ENCODE data around the gene XYLT1.

The XYLT1 gene

GRCh38 chr16:17324451-17324850, 146.3 kb downstream of the XYLT1 start:
- Histone ChIP-seq H4K20me1 (ENCODE audit: insufficient read depth, low read length, poor library complexity, severe bottlenecking) (peaks cover 71% of the 10 kb centered on the region), H3K27me3 (ENCODE audit: insufficient read depth, low read length, poor library complexity, severe bottlenecking) (no peaks in the 10 kb centered on the region), H3K4me3 (ENCODE audit: low read length, poor library complexity, severe bottlenecking) (no peak overlapping the region), H3K36me3 (ENCODE audit: insufficient read depth, low read length) (peaks cover 6% of the 10 kb centered on the region; the same call in 1 of the 2 replicates), H2AFZ (ENCODE audit: low read length) (no peak overlapping the region), H3K4me2 (ENCODE audit: low read depth, low read length, poor library complexity, severe bottlenecking) (no peak overlapping the region), H3K79me2 (ENCODE audit: insufficient read depth, low read length) (peaks cover 97% of the 10 kb centered on the region), H3K9me2 (replicated peaks; ENCODE audit: low read depth, low read length) (no peaks in the 10 kb centered on the region), H3K9ac (ENCODE audit: low read depth, low read length, poor library complexity, severe bottlenecking) (no peak overlapping the region), H3K4me1 (ENCODE audit: insufficient read depth, low read length, poor library complexity, severe bottlenecking) (no peaks in the 10 kb centered on the region), H3F3A (ENCODE audit: low read depth) (no peaks in the 10 kb centered on the region), H3K9me3 (ENCODE audit: insufficient read depth, low read depth, low read length) (no peaks in the 10 kb centered on the region)
- TF ChIP-seq, protein P1, sequence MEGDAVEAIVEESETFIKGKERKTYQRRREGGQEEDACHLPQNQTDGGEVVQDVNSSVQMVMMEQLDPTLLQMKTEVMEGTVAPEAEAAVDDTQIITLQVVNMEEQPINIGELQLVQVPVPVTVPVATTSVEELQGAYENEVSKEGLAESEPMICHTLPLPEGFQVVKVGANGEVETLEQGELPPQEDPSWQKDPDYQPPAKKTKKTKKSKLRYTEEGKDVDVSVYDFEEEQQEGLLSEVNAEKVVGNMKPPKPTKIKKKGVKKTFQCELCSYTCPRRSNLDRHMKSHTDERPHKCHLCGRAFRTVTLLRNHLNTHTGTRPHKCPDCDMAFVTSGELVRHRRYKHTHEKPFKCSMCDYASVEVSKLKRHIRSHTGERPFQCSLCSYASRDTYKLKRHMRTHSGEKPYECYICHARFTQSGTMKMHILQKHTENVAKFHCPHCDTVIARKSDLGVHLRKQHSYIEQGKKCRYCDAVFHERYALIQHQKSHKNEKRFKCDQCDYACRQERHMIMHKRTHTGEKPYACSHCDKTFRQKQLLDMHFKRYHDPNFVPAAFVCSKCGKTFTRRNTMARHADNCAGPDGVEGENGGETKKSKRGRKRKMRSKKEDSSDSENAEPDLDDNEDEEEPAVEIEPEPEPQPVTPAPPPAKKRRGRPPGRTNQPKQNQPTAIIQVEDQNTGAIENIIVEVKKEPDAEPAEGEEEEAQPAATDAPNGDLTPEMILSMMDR (conservative IDR thresholded peaks at IDR 0.05; ENCODE audit: low read length) = no peak
- TF ChIP-seq EZH2phosphoT487 (IDR thresholded peaks at IDR 0.05; ENCODE audit: borderline replicate concordance) = no peak

DNA sequence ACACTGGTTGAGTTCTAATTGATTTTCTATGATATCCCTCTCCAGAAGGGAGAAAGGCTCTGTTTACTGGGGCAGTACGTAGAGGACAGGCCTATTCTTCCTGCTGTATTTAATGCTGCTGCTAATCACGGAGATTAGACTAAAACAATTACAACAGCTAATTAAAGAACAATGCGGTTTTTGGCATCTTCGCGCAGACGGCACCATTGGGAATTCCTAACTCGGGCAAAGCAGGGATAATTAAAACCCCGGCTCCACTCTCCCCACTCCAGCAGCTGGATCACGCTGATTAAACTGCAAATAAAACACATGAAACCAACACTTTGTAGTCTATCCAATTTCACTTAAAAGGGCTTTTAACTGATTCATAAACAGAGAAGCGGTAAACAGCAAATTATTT, 147.6 kb downstream of the XYLT1 start:
- Histone ChIP-seq H3K4me2 (ENCODE audit: low read depth, low read length, poor library complexity, severe bottlenecking) (no peak overlapping the region), H2AFZ (ENCODE audit: low read length) (no peak overlapping the region), H3K9me2 (replicated peaks; ENCODE audit: low read depth, low read length) (no peaks in the 10 kb centered on the region), H3K9me3 (ENCODE audit: insufficient read depth, low read depth, low read length) (no peaks in the 10 kb centered on the region), H3K27me3 (ENCODE audit: insufficient read depth, low read length, poor library complexity, severe bottlenecking) (no peaks in the 10 kb centered on the region), H3K36me3 (ENCODE audit: insufficient read depth, low read length) (peaks cover 9% of the 10 kb centered on the region; the same call in 1 of the 2 replicates), H3K9ac (ENCODE audit: low read depth, low read length, poor library complexity, severe bottlenecking) (no peak overlapping the region), H3K4me1 (ENCODE audit: insufficient read depth, low read length, poor library complexity, severe bottlenecking) (no peaks in the 10 kb centered on the region), H3K4me3 (ENCODE audit: low read length, poor library complexity, severe bottlenecking) (no peak overlapping the region), H3K79me2 (ENCODE audit: insufficient read depth, low read length) (peaks cover 97% of the 10 kb centered on the region), H4K20me1 (ENCODE audit: insufficient read depth, low read length, poor library complexity, severe bottlenecking) (peaks cover 79% of the 10 kb centered on the region), H3F3A (ENCODE audit: low read depth) (no peaks in the 10 kb centered on the region)
- TF ChIP-seq EZH2phosphoT487 (IDR thresholded peaks at IDR 0.05; ENCODE audit: borderline replicate concordance) = no peak
- TF ChIP-seq, protein P1 (conservative IDR thresholded peaks at IDR 0.05; ENCODE audit: low read length) = no peak

DNA sequence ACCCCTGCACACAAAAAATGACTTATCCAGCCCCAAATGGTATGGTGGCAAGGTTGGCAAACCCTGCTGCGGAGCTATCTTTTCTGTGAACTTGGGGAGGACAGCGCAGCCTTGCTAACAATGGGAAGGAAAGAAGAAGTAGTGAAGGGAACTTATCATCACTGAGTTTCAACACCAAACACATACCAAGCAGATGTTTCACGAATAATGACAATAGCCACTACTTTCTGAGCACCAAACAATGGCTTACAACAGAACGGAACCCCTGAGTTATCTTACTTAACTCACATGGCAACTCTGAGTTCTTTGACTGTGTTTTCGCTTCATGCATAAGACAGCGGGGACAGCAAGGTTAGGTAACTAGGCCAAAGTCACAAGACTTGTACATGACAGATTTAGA, 148.9 kb downstream of the XYLT1 start:
- H3K9me3 ChIP-seq (ENCODE audit: insufficient read depth, low read depth, low read length) = no peaks in the 10 kb centered on the region
- H2AFZ ChIP-seq (ENCODE audit: low read length) = no peak overlapping the region
- H3K4me2 ChIP-seq (ENCODE audit: low read depth, low read length, poor library complexity, severe bottlenecking) = no peak overlapping the region
- H3K36me3 ChIP-seq (ENCODE audit: insufficient read depth, low read length) = peaks cover 10% of the 10 kb centered on the region; the same call in 1 of the 2 replicates
- TF ChIP-seq, protein P1 (conservative IDR thresholded peaks at IDR 0.05; ENCODE audit: low read length) = no peak
- TF ChIP-seq EZH2phosphoT487 (IDR thresholded peaks at IDR 0.05; ENCODE audit: borderline replicate concordance) = no peak
- H3K27me3 ChIP-seq (ENCODE audit: insufficient read depth, low read length, poor library complexity, severe bottlenecking) = no peaks in the 10 kb centered on the region
- H3K4me1 ChIP-seq (ENCODE audit: insufficient read depth, low read length, poor library complexity, severe bottlenecking) = no peaks in the 10 kb centered on the region
- peaks cover 83% of the 10 kb centered on the region for H4K20me1 ChIP-seq (ENCODE audit: insufficient read depth, low read length, poor library complexity, severe bottlenecking)
- H3F3A ChIP-seq (ENCODE audit: low read depth) = no peaks in the 10 kb centered on the region
- no peak overlapping the region for H3K4me3 ChIP-seq (ENCODE audit: low read length, poor library complexity, severe bottlenecking)
- H3K9me2 ChIP-seq (replicated peaks; ENCODE audit: low read depth, low read length) = no peaks in the 10 kb centered on the region
- peaks cover 98% of the 10 kb centered on the region for H3K79me2 ChIP-seq (ENCODE audit: insufficient read depth, low read length)
- no peak overlapping the region for H3K9ac ChIP-seq (ENCODE audit: low read depth, low read length, poor library complexity, severe bottlenecking)

All from Loucy (cell line).